ENCODE measurements around the gene ANKS1B. TPM values are rescaled to one million over a fixed set of nuclear protein-coding genes. Genes with fewer than 3 reads are reported as not detected.

ANKS1B gene
- total RNA-seq, 2 donors from 2014 or later: not detected

DNA sequence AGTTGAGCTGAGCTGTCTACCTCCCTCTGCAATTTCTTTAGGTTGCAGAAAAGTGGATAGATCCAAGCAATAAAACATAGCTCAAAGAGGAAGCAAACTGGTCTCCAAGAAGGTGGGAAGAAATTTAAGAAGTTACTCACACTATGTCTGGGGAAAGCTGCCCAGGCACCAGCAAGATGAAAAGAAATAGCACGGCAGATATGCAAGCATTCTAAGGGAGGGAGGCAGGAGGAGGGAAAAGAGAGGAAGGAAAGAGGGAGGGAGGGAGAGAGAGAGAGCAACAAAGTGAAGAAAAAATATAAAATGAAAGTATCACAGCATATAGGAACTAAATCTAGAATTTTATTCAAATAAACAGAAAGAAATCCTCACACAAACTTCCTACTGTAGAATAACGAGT lies 1099.0 kb downstream of the ANKS1B start:
- H3K4me3 Mint-ChIP-seq: no peak overlapping the region
- ATAC-seq (no peak), DNase-seq (ENCODE audit: low spot score) (no peak)
- no peaks in the 10 kb centered on the region for H3K4me1 Mint-ChIP-seq (ENCODE audit: low read depth in 2 of 2)
- peaks cover 18 to 40% of the 10 kb centered on the region in 2 donors for H3K27me3 Mint-ChIP-seq
- H3K9me3 Mint-ChIP-seq: peaks cover 3% of the 10 kb centered on the region
- no peak overlapping the region for H3K27ac Mint-ChIP-seq
- H3K36me3 Mint-ChIP-seq: no peaks in the 10 kb centered on the region

DNA sequence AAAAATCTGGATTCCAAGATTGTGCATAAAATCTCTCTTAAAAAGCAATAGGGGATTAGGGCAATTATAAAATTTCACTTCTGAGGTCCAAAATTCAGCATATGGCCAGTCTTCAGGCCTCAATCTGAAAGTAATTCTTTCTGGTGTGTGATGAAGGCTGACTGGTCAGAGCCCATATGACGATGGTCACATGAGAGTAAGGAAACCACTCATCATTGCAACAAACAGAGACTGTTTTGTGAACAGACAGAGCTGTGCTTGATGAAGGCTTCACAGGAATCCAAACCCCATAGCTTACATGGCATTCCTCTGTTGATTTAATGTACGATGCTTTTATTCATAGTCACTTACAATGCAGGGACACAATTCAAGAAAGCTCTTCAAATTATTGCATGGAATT lies 1101.5 kb downstream of the ANKS1B start:
- Mint-ChIP-seq H3K9me3 (no peaks in the 10 kb centered on the region), H3K27me3 (peaks cover 15 to 30% of the 10 kb centered on the region in 2 donors), H3K36me3 (no peaks in the 10 kb centered on the region), H3K27ac (no peak overlapping the region), H3K4me3 (no peak overlapping the region), H3K4me1 (ENCODE audit: low read depth in 2 of 2) (no peaks in the 10 kb centered on the region)
- no peak for ATAC-seq
- DNase-seq (ENCODE audit: low spot score): no peak

DNA sequence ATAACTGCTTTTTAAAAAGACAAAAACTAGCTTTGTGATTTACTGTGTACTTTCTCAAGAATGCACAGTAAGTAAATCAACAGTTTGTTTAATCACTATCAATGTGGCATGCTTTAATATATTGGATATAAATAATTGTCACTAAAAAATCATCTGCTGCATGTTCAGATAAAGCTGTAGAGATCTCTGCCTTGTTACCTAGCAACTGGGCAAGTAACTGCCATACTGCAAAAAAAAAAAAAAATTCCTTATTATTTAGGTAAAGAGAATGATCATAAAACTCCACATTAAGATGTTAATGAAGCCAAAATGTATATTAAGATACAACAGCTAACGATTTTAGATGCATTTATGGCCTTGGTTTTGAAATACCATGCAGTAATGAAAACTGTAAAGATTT lies 1102.2 kb downstream of the ANKS1B start:
- H3K27ac Mint-ChIP-seq: no peak overlapping the region
- no peak for ATAC-seq
- no peaks in the 10 kb centered on the region for H3K4me1 Mint-ChIP-seq (ENCODE audit: low read depth in 2 of 2)

DNA sequence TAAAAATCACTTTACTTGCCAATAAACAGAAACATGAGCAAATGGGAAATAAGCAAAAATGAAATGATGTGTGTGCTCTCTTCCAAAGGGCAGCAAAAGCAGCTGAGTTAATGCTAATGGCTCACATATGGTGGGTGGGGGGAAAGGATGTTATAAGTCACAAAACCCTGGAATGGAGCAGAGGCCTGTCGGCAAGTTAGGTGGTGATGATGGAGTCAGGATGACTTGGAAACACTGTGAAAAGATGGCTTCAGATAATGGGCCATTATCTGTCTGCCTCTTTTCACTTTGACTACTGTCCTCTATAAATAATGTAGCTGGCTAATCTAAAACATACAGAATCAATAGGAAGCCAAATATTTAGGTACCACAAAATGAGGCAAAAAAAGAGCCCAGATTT lies 1111.0 kb downstream of the ANKS1B start:
- ATAC-seq: no peak
- H3K9me3 Mint-ChIP-seq: peaks cover 2% of the 10 kb centered on the region
- H3K27me3 Mint-ChIP-seq: peaks cover 8 to 11% of the 10 kb centered on the region in 2 donors
- no peak overlapping the region for H3K4me3 Mint-ChIP-seq
- peaks cover 3 to 6% of the 10 kb centered on the region in 2 donors for H3K4me1 Mint-ChIP-seq (ENCODE audit: low read depth in 2 of 2)
- DNase-seq (ENCODE audit: low spot score): no peak
- no peaks in the 10 kb centered on the region for H3K36me3 Mint-ChIP-seq
- no peak overlapping the region for H3K27ac Mint-ChIP-seq

More for the DNA sequence above, 1102.2 kb downstream of the ANKS1B start:
- Mint-ChIP-seq H3K4me3 (no peak overlapping the region), H3K27me3 (peaks cover 13 to 28% of the 10 kb centered on the region in 2 donors), H3K36me3 (no peaks in the 10 kb centered on the region), H3K9me3 (no peaks in the 10 kb centered on the region)
- no peak for DNase-seq (ENCODE audit: low spot score)

DNA sequence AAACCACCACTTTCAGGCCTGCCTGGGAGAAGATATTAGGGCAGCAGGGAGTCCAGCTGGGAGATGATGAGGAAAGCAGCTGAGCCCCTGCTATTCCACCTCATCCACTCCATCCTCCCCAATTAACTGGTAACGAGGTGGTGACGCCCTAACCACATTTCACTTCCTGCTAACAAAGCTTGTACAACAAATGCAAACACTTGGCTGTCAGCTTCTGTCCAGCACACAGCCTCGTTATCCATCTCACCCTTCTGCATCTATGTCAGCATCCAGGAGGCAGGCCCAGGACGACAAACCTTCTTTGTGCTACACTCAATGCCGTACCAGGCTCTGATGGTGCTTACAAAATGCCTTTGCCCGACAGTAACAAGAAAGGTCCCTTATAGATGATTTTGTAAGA lies 1114.2 kb downstream of the ANKS1B start:
- Mint-ChIP-seq H3K4me1 (ENCODE audit: low read depth in 2 of 2) (peaks cover 3 to 6% of the 10 kb centered on the region in 2 donors), H3K27me3 (peaks cover 6 to 8% of the 10 kb centered on the region in 2 donors), H3K36me3 (no peaks in the 10 kb centered on the region), H3K4me3 (no peak overlapping the region), H3K9me3 (no peaks in the 10 kb centered on the region), H3K27ac (no peak overlapping the region)
- DNase-seq (ENCODE audit: low spot score) (no peak), ATAC-seq (no peak)

DNA sequence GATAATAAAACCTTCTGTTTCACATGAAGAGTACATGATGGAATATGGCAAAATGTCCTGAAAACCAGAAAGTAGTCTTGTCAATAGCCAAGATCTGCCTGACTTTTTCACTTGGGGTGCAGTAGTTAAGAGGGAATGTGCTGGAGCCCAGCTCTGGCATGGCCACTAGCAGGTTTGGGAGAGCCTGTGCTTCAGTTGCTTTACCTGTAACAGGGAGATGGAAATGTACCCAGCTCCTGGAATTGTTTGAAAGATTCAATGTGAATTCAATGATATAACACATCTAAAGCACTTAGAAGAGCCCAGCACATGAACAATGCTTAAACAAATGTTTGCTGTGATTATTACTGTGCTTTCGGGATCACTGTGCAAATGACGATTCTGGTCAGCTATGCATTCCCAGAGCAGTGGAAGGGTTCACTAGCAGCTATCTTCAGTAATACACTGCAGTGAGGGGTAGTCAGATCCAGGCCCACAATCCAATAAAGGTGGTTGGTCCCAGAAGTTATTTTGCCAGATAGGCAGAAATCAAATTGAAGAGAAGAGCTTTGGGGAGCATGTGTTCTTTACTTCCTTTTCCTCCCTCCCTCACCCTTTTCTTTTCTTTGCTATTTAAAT lies 1114.7 kb downstream of the ANKS1B start:
- Mint-ChIP-seq H3K27me3 (peaks cover 6 to 8% of the 10 kb centered on the region in 2 donors), H3K27ac (no peak overlapping the region), H3K36me3 (no peaks in the 10 kb centered on the region), H3K9me3 (peaks cover 2% of the 10 kb centered on the region), H3K4me3 (no peak overlapping the region), H3K4me1 (ENCODE audit: low read depth in 2 of 2) (peaks cover 3 to 6% of the 10 kb centered on the region in 2 donors)
- DNase-seq (ENCODE audit: low spot score): no peak
- no peak for ATAC-seq

DNA sequence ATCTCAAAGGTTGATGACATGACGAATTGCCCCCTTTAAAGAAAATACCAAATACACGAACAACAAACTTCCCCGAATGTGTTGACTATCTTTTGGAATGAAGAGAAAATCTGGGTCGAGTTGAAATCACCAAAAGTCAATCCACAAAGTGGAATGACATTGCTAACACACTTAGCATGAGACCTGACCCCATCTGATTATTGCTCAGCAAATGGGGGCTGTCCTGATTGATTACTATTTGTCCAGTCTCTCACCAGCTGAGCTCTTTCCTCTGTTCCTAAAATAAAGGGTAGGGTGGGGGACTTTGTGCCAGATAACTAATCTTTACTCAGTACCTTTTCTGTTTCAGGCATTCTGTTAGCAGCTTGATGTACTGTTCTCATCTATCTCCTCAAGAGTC lies 1116.2 kb downstream of the ANKS1B start:
- Mint-ChIP-seq H3K4me1 (ENCODE audit: low read depth in 2 of 2) (peaks cover 3 to 6% of the 10 kb centered on the region in 2 donors), H3K4me3 (no peak overlapping the region), H3K36me3 (no peaks in the 10 kb centered on the region), H3K9me3 (peaks cover 4% of the 10 kb centered on the region), H3K27ac (no peak overlapping the region), H3K27me3 (peaks cover 6 to 8% of the 10 kb centered on the region in 2 donors)
- ATAC-seq: no peak
- DNase-seq (ENCODE audit: low spot score): no peak

DNA sequence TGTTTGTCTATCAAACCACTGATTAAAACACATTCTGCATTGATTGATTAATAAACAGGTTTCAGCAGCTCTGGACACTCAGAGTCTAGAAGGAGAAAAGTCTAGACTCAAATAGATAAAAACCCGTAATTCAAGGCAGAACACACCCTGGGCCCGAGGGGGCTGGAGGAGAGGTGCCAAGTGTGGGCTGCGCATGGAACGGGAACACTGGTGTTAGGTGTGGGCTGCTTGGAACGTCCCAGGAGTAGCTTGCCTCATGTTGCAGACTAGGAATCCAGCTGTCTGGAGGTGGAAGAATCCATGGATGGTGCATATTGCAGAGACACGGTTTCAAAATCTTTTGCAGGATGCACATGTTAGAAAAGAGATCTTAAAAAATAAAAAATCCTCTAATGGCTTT lies 1116.7 kb downstream of the ANKS1B start:
- ATAC-seq: no peak
- DNase-seq (ENCODE audit: low spot score): no peak
- peaks cover 3 to 6% of the 10 kb centered on the region in 2 donors for H3K4me1 Mint-ChIP-seq (ENCODE audit: low read depth in 2 of 2)
- H3K36me3 Mint-ChIP-seq: no peaks in the 10 kb centered on the region
- H3K9me3 Mint-ChIP-seq: peaks cover 4% of the 10 kb centered on the region
- H3K4me3 Mint-ChIP-seq: no peak overlapping the region
- H3K27ac Mint-ChIP-seq: no peak overlapping the region
- peaks cover 6 to 8% of the 10 kb centered on the region in 2 donors for H3K27me3 Mint-ChIP-seq

DNA sequence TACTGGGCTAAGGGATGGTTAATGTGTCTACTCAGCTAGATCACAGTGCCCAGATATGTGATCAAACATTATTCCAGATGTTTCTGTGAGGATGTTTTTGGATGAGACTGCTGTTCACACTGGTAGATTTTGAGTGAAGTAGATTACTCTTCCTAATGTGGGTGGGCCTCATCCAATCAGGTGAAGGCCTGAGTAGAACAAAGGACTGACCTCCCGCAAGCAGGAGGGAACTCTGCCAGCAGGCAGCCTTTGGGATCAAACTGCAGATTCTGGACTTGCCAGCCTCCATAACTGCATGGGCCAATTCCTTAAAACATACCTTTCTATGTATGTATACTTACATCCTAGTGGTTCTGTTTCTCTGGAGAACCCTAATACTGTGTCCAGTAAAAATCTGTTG lies 1120.4 kb downstream of the ANKS1B start:
- H3K27ac Mint-ChIP-seq: no peak overlapping the region
- H3K4me1 Mint-ChIP-seq (ENCODE audit: low read depth in 2 of 2): no peaks in the 10 kb centered on the region
- H3K27me3 Mint-ChIP-seq: peaks cover 0 to 2% of the 10 kb centered on the region in 2 donors
- DNase-seq (ENCODE audit: low spot score): no peak
- H3K36me3 Mint-ChIP-seq: no peaks in the 10 kb centered on the region
- no peak overlapping the region for H3K4me3 Mint-ChIP-seq
- no peak for ATAC-seq
- H3K9me3 Mint-ChIP-seq: peaks cover 4% of the 10 kb centered on the region

DNA sequence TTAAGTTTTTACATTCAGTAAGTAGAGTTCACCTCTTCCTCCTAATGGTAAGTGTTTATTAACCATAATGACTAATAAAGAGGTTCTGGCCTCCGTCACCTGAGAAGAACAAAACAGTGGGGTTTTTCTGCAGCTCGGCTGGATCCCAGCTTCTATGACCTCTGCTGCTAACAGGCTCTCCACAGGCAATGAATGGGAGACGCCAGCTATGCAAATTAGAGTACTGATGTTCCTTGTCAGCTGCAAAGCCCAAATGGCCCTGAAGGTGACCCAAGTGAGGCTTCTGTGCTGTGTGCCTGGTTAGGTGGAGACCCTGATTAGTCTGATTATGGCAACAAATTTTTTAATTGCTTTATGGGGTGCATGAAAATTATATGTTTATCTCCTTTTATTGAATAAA lies 1121.6 kb downstream of the ANKS1B start:
- H3K4me3 Mint-ChIP-seq: no peak overlapping the region
- H3K27ac Mint-ChIP-seq: no peak overlapping the region
- H3K4me1 Mint-ChIP-seq (ENCODE audit: low read depth in 2 of 2): no peaks in the 10 kb centered on the region
- no peaks in the 10 kb centered on the region for H3K36me3 Mint-ChIP-seq
- H3K27me3 Mint-ChIP-seq: peaks cover 0 to 7% of the 10 kb centered on the region in 2 donors
- DNase-seq (ENCODE audit: low spot score) (no peak), ATAC-seq (no peak)
- H3K9me3 Mint-ChIP-seq: peaks cover 4% of the 10 kb centered on the region

DNA sequence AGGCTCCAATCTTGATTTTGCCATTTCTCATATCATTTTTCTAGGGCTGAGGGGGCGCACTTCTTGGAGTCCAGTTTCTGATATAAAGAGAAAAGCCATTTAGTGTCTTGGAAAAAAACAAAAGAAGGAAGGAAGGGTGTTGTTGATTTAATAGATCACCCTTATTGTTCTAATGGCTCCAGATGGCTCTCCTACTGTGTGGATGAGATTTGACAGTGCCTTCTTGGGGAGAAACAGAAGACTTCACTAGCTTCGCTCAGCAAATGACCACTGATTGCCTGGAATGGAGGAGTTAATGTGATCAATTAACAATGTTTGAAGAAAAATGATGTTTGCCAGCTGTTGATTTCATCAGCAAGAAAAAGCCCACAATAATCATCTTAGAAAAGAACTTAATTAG lies 1123.5 kb downstream of the ANKS1B start:
- Mint-ChIP-seq H3K36me3 (no peaks in the 10 kb centered on the region), H3K4me1 (ENCODE audit: low read depth in 2 of 2) (no peaks in the 10 kb centered on the region), H3K9me3 (peaks cover 4% of the 10 kb centered on the region), H3K27me3 (peaks cover 9 to 20% of the 10 kb centered on the region in 2 donors), H3K4me3 (no peak overlapping the region), H3K27ac (no peak overlapping the region)
- ATAC-seq (no peak), DNase-seq (ENCODE audit: low spot score) (no peak)

DNA sequence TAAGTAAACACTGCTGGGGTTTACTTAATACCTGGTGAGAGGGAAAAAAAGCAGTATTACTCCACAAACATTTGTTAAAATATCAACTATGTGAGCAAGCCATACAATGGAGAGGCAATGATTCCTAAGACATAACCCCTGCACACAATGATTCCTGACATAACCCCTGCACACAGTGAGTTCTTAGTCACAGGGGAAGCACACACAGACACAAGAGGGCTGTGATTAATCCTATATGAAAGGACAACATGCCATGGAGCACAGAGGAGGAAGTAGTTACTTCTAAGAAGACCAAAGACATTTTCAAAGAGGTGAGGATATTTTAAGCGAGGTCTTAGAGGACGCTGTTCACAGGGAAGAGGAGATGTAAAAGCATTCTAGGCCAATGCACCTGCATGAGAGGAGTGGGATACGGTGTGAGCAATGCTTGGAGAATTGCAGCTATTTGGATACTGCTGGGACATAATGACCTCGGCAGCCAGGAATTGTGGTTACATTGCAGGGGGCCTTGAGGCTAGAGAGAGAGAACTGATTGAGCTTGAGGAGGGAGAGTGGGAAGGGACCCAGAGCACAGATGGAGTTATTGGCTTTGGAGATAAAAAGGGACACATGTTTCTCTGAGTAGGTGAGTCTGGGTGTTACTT lies 1127.7 kb downstream of the ANKS1B start:
- Mint-ChIP-seq H3K9me3 (no peaks in the 10 kb centered on the region), H3K36me3 (no peaks in the 10 kb centered on the region), H3K4me1 (ENCODE audit: low read depth in 2 of 2) (no peaks in the 10 kb centered on the region), H3K4me3 (no peak overlapping the region), H3K27me3 (peaks cover 9 to 20% of the 10 kb centered on the region in 2 donors), H3K27ac (no peak overlapping the region)
- ATAC-seq (peak in 1 of 2 donors; percentile 40), DNase-seq (ENCODE audit: low spot score) (no peak)

DNA sequence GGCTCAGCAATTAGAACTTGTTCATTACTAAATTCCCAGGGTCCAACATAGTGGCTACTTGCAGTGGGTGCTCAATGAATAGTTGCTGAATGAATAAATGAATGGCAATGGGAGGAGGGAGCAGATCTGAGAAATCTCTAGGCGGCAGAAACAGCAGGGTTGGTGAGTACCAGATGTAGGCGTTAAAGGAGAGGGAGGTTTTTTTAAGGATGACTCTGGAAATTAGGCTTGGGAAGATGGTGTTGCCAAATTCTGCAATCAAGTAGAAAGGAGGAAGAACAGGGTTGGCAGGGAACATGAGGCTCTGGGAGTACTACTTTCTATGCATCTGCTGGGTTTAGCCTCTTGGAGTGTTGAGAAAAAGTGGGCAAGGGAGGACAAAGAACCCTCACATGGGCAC lies 1132.6 kb downstream of the ANKS1B start:
- Mint-ChIP-seq H3K27me3 (peaks cover 12 to 20% of the 10 kb centered on the region in 2 donors), H3K4me1 (ENCODE audit: low read depth in 2 of 2) (no peaks in the 10 kb centered on the region), H3K9me3 (peaks cover 1% of the 10 kb centered on the region), H3K27ac (no peak overlapping the region), H3K4me3 (no peak overlapping the region), H3K36me3 (no peaks in the 10 kb centered on the region)
- no peak for ATAC-seq
- no peak for DNase-seq (ENCODE audit: low spot score)

DNA sequence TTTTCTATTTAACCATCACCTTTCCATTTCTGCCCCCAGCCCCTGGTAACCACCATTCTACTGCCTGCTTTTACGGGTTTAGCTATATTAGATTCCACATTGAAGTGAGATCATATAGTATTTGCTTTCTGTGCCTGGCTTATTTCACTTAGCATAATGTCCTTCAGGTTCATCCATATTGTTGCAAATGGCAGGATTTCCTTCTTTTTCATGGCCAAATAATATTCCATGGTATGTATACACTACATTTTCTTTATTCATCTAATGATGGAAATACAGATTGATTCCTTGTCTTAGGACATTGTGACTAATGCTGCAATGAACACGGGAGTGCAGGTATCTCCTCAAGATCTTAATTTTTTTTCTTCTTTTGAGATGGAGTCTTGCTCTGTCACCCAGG lies 1137.5 kb downstream of the ANKS1B start:
- Mint-ChIP-seq H3K27ac (no peak overlapping the region), H3K27me3 (peaks cover 10 to 17% of the 10 kb centered on the region in 2 donors), H3K9me3 (peaks cover 3% of the 10 kb centered on the region), H3K4me3 (no peak overlapping the region), H3K36me3 (no peaks in the 10 kb centered on the region), H3K4me1 (ENCODE audit: low read depth in 2 of 2) (no peaks in the 10 kb centered on the region)
- DNase-seq (ENCODE audit: low spot score) (no peak), ATAC-seq (no peak)

All from natural killer cell treated with Interleukin-12 subunit alpha and Interleukin-12 subunit beta and Interleukin-15 and Interleukin-18, amount 100 ng/mL, for 72 hours (primary cell).